IMR-90 (cell line): ENCODE measurements around the gene EIF4G2. TPM values are rescaled to one million over a fixed set of nuclear protein-coding genes. Genes with fewer than 3 reads are reported as not detected.

ENCODE experiments used
- ATAC-seq: fragments of 200-7000 bp; cut with Tn5 transposase; 2 replicates; pipeline ENCODE4 v1.9.1; 2020; ENCODE audit warnings: low read depth, mild to moderate bottlenecking, moderate library complexity
- BruUV-seq: library from RNA; stranded (reverse); fragments of 400-500 nt; replicated peaks from 2 replicates; lab custom pipeline; 2021; lab: Mats Ljungman, UMichigan
- CTCF ChIA-PET: fragments of 300-600 bp; formaldehyde crosslinking; extraction: SDS; loops from one replicate; lab custom pipeline; 2021; ENCODE audit warnings: antibody characterized with exemption; lab: Yijun Ruan, JAX
- POLR2A ChIA-PET: fragments of 300-600 bp; sonication (Branson Sonifier 250); formaldehyde crosslinking; loops from one replicate; lab custom pipeline; 2022; ENCODE audit warnings: antibody characterized with exemption; ENCODE audit not compliant: unreplicated experiment; lab: Charles Lee
- DNase-seq: peaks from one replicate; pipeline ENCODE4 v3.0.0; 2013
- H2AFZ ChIP-seq: replicated peaks from 2 replicates; pipeline ENCODE3; 2013; ENCODE audit warnings: low read length, mild to moderate bottlenecking; ENCODE audit not compliant: poor library complexity
- H2AK5ac ChIP-seq: 2 replicates; pipeline ENCODE4 v1.6.1; 2013; ENCODE audit warnings: low read depth, low read length, inconsistent platforms
- H2AK9ac ChIP-seq: replicated peaks from 2 replicates; pipeline ENCODE3; 2013; ENCODE audit warnings: mild to moderate bottlenecking, low read depth, low read length, moderate library complexity; ENCODE audit not compliant: poor library complexity
- H2BK120ac ChIP-seq: 2 replicates; pipeline ENCODE4 v1.6.1; 2013; ENCODE audit warnings: low read depth, low read length, inconsistent platforms
- H2BK15ac ChIP-seq: 3 replicates; pipeline ENCODE4 v1.6.1; 2013; ENCODE audit warnings: low read depth, low read length, inconsistent platforms
- H2BK20ac ChIP-seq: 2 replicates; pipeline ENCODE4 v1.6.1; 2013; ENCODE audit warnings: low read depth, mild to moderate bottlenecking, inconsistent platforms, low read length, moderate library complexity
- H2BK5ac ChIP-seq: 2 replicates; pipeline ENCODE4 v1.6.1; 2013; ENCODE audit warnings: mild to moderate bottlenecking, low read depth, low read length, inconsistent platforms; ENCODE audit not compliant: poor library complexity, severe bottlenecking
- H3K14ac ChIP-seq: replicated peaks from 2 replicates; pipeline ENCODE4 v1.6.1; 2013; ENCODE audit warnings: low read depth, low read length, inconsistent platforms
- H3K18ac ChIP-seq: 2 replicates; pipeline ENCODE4 v1.6.1; 2013; ENCODE audit warnings: low read depth, low read length, control low read depth
- H3K23ac ChIP-seq: 2 replicates; pipeline ENCODE4 v1.6.1; 2013; ENCODE audit warnings: low read depth, low read length, inconsistent platforms
- H3K27ac ChIP-seq: 2 replicates; pipeline ENCODE4 v1.5.1; 2013; ENCODE audit warnings: mild to moderate bottlenecking, control low read depth, low read length; ENCODE audit not compliant: insufficient read depth
- H3K27me3 ChIP-seq: 2 replicates; pipeline ENCODE4 v1.6.1; 2013; ENCODE audit warnings: low read length; ENCODE audit not compliant: control insufficient read depth, insufficient read depth
- H3K36me3 ChIP-seq: 2 replicates; pipeline ENCODE4 v1.6.1; 2013; ENCODE audit warnings: low read length, mixed read lengths; ENCODE audit not compliant: control insufficient read depth, insufficient read depth
- H3K4ac ChIP-seq: 2 replicates; pipeline ENCODE4 v1.6.1; 2013; ENCODE audit warnings: low read depth, low read length, inconsistent platforms
- H3K4me1 ChIP-seq: 2 replicates; pipeline ENCODE4 v1.6.1; 2013; ENCODE audit warnings: low read length, mixed read lengths; ENCODE audit not compliant: control insufficient read depth, insufficient read depth
- H3K4me2 ChIP-seq: 2 replicates; pipeline ENCODE4 v1.6.1; 2013; ENCODE audit warnings: low read depth, mild to moderate bottlenecking, control low read depth, low read length, moderate library complexity
- H3K4me3 ChIP-seq: 2 replicates; pipeline ENCODE4 v1.5.1; 2013; ENCODE audit warnings: low read depth, mild to moderate bottlenecking, control low read depth, low read length, moderate library complexity; ENCODE audit not compliant: insufficient read depth
- H3K56ac ChIP-seq: 2 replicates; pipeline ENCODE4 v1.6.1; 2013; ENCODE audit warnings: low read length, inconsistent platforms; ENCODE audit not compliant: insufficient read depth; ENCODE audit errors: extremely low read depth
- H3K79me1 ChIP-seq, 2 experiments: 2 replicates each; pipeline ENCODE4 v1.6.1; 2013; ENCODE audit warnings: low read length in 2 of 2, inconsistent platforms in 1 of 2, low read depth in 1 of 2
- H3K9ac ChIP-seq: 2 replicates; pipeline ENCODE4 v1.6.1; 2013; ENCODE audit warnings: low read depth, low read length, control low read depth
- H3K9me1 ChIP-seq: 2 replicates; pipeline ENCODE4 v1.6.1; 2013; ENCODE audit warnings: low read length, inconsistent platforms; ENCODE audit not compliant: insufficient read depth
- H3K9me3 ChIP-seq: 2 replicates; pipeline ENCODE4 v1.6.1; 2013; ENCODE audit warnings: low read length; ENCODE audit not compliant: control insufficient read depth, insufficient read depth
- H4K20me1 ChIP-seq: 2 replicates; pipeline ENCODE4 v1.6.1; 2013; ENCODE audit warnings: low read length, inconsistent platforms; ENCODE audit not compliant: insufficient read depth
- H4K5ac ChIP-seq: 2 replicates; pipeline ENCODE4 v1.6.1; 2013; ENCODE audit warnings: mild to moderate bottlenecking, low read depth, low read length, control low read depth
- H4K8ac ChIP-seq, 2 experiments: 2 replicates each; pipeline ENCODE4 v1.6.1; 2013; ENCODE audit warnings: low read depth in 2 of 2, low read length in 2 of 2, control low read depth in 1 of 2, inconsistent platforms in 1 of 2
- H4K91ac ChIP-seq: 2 replicates; pipeline ENCODE4 v1.6.1; 2013; ENCODE audit warnings: low read depth, low read length, inconsistent platforms; ENCODE audit not compliant: insufficient read depth
- CEBPB ChIP-seq: IDR thresholded peaks from 2 replicates; pipeline ENCODE4 v1.6.1; 2012; ENCODE audit warnings: low read depth, low read length, improper control_type of control experiment
- CHD1 ChIP-seq: IDR thresholded peaks from 2 replicates; pipeline ENCODE4 v1.6.1; 2012; ENCODE audit warnings: low read depth, low read length, improper control_type of control experiment
- POLR2A ChIP-seq: IDR thresholded peaks from 2 replicates; pipeline ENCODE4 v1.6.1; 2012; ENCODE audit warnings: mild to moderate bottlenecking, low read depth, low read length
- USF2 ChIP-seq: fragments of 150-350 bp; IDR thresholded peaks from 2 replicates; pipeline ENCODE4 v1.6.1; 2017; ENCODE audit warnings: mild to moderate bottlenecking, antibody characterized with exemption, low read length, low read depth
- WGBS, 2 experiments: methylation state at CpG; one replicate each; pipeline versions ENCODE4 v1.1.5 to v1.1.7; 2013; ENCODE audit warnings: missing lambda C conversion rate in 2 of 2; ENCODE audit not compliant: insufficient read length in 1 of 2; ENCODE audit errors: extremely low coverage in 2 of 2; 5-methylcytosine and 5-hydroxymethylcytosine counted together
- dilution Hi-C: fragments of 300-500 bp; cut with HindIII; formaldehyde crosslinking; loops from one replicate; pipeline ENCODE4 v1.14.3; 2018; ENCODE audit warnings: low sequenced_read_pairs; ENCODE audit not compliant: unreplicated experiment
- in situ Hi-C: fragments of 300-500 bp; cut with MboI; formaldehyde crosslinking; loops from 3 replicates; pipeline ENCODE4 v1.14.3; 2019; ENCODE audit warnings: low sequenced_read_pairs, inconsistent platforms, mixed read lengths
- intact Hi-C: fragments of 100-400 bp; cut with micrococcal nuclease; formaldehyde crosslinking; loops from 2 replicates; pipeline ENCODE4 v1.10.0; 2022
- polyA plus RNA-seq, 3 experiments: library from polyadenylated mRNA; depleted of rRNA; stranded (reverse); fragments of >200 nt; gene quantifications; 2 replicates each; pipeline ENCODE4 v1.2.3, GENCODE V29; 2012; ENCODE audit warnings: low replicate concordance in 1 of 3
- total RNA-seq: library from RNA; depleted of rRNA; stranded (reverse); fragments of >200 nt; gene quantifications from 2 replicates; pipeline ENCODE4 v1.2.3, GENCODE V29; 2012

The EIF4G2 gene
- total and polyA plus RNA-seq, 2 of the 4 experiments (the other 2 are of a cell fraction) = 492 to 1,216 TPM

- no peak for ATAC-seq
- H4K20me1 ChIP-seq = peaks cover 55% of the 10 kb centered on the region
- H3K4me1 ChIP-seq = no peaks in the 10 kb centered on the region
- no peak overlapping the region for H3K9ac ChIP-seq
- no peaks in the 10 kb centered on the region for H3K27me3 ChIP-seq
- no peaks in the 10 kb centered on the region for H3K9me3 ChIP-seq
- H3K14ac ChIP-seq = no peak overlapping the region
- TF ChIP-seq CHD1 = no peak
- TF ChIP-seq CEBPB = 0 out of 2 replicates have a peak, but pooled peaks have one; percentile 8
- no peak for TF ChIP-seq POLR2A
- TF ChIP-seq USF2 = no peak
- H3K4me3 ChIP-seq = no peak overlapping the region
- no peak overlapping the region for H3K56ac ChIP-seq
- H3K23ac ChIP-seq = no peak overlapping the region
- no peak overlapping the region for H3K27ac ChIP-seq
- dilution Hi-C loops (no loop called here), intact Hi-C loops (no loop called here), in situ Hi-C loops (loop anchor here (5.0 to 25.0 kb wide), 2 partner anchors 135 to 1465 kb away; no protein-coding TSS in a partner anchor)
- H2BK20ac ChIP-seq = no peak overlapping the region
- no peak overlapping the region for H2AFZ ChIP-seq
- no peak overlapping the region for H2AK5ac ChIP-seq
- H3K4ac ChIP-seq = no peak overlapping the region
- 100% methylated on average over 3 of the region's 3 CpGs; no CpG with 5 or more reads in 1 of the 2 experiments for WGBS, 2 experiments
- ChIA-PET POLR2A (no interaction called here), CTCF (interaction anchor here (1.7 kb wide), 1 partner anchor 990 kb away, joined by 5 read pairs; no protein-coding TSS in a partner anchor)
- H2BK120ac ChIP-seq = no peak overlapping the region
- no TSS peak for BruUV-seq
- no peak overlapping the region for H2BK15ac ChIP-seq
- no peak overlapping the region for H4K5ac ChIP-seq
- no peak overlapping the region for H2BK5ac ChIP-seq
- H3K36me3 ChIP-seq = peaks cover 58% of the 10 kb centered on the region
- no peak overlapping the region for H2AK9ac ChIP-seq
- H4K91ac ChIP-seq = no peak overlapping the region
- no peaks in the 10 kb centered on the region for H3K9me1 ChIP-seq
- H3K4me2 ChIP-seq = no peak overlapping the region
- H3K79me1 ChIP-seq = peaks cover 23 to 30% of the 10 kb centered on the region in 2 experiments
- no peak overlapping the region for H3K18ac ChIP-seq
- no peak overlapping the region for H4K8ac ChIP-seq
- no peak for DNase-seq
These were observed 11.2 kb downstream of the EIF4G2 start for GRCh38 chr11:10797531-10797930.
